ENCODE measurements around the gene CRYBG3. TPM values are rescaled to one million over a fixed set of nuclear protein-coding genes. Genes with fewer than 3 reads are reported as not detected.

The CRYBG3 gene
- total and polyA plus RNA-seq, 2 donors (not counting 1 experiment from before 2014, with no cell fraction given) = 8.7 to 29.9 TPM

DNA sequence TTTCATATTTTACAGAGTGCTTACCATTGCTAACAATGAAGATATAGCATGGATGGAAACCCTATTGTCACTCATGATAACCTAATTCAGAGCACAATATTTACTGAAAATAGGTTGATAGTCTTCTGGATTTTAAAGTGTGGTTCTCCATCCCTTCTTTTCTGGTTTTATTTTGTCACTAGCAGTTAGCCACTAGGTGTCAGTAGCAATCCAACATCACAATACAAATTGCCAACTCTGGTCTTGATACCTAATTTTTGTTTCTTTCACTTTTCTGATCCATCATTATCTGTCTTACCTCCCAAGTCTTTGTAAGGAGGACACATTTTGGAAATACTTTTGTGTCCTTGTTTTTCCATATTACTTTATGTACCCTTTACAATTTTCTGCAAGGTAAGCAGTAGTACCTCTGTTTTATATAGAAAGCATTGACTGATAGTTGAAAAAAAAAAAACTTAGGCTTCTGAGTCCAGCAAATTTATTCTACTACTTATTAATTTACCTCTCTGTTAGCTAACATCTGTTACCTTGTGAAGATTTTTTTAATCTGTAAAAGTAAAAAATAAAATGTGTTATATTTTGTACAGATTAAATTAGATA, 28.3 kb upstream of the CRYBG3 start:
- Histone ChIP-seq H3K27ac (ENCODE audit: insufficient read depth, low read length) (no peak overlapping the region), H3K4me3 (replicated peaks in 1 of 4; ENCODE audit: control extremely low read depth in 1 of 4, insufficient read depth in 1 of 4, low read depth in 3 of 4, low read length in 4 of 4) (no peak overlapping the region), H3K9me3 (ENCODE audit: control insufficient read depth, insufficient read depth, low read depth, low read length) (no peaks in the 10 kb centered on the region), H3K4me2 (ENCODE audit: extremely low read depth, insufficient read depth, low read length) (no peak overlapping the region), H3K9ac (ENCODE audit: insufficient read depth, low read length) (no peak overlapping the region), H3K36me3 (ENCODE audit: control insufficient read depth, insufficient read depth, low read length) (no peaks in the 10 kb centered on the region), H4K20me1 (ENCODE audit: control insufficient read depth, extremely low read depth, insufficient read depth, low read length) (no peaks in the 10 kb centered on the region), H3K79me2 (ENCODE audit: control insufficient read depth, insufficient read depth, low read length) (no peaks in the 10 kb centered on the region), H3K4me1 (ENCODE audit: control insufficient read depth, extremely low read depth, insufficient read depth, low read length) (no peaks in the 10 kb centered on the region), H3K27me3 (ENCODE audit: control insufficient read depth, insufficient read depth, low read length) (no peaks in the 10 kb centered on the region), H2AFZ (ENCODE audit: low read length) (no peak overlapping the region)
- DNase-seq (ENCODE audit: low read depth in 2 of 2) = peak; percentile 40 to 75
- TF ChIP-seq EZH2 (IDR thresholded peaks at IDR 0.05; ENCODE audit: low read length, missing control alignments) = no peak
- TF ChIP-seq CTCF (conservative IDR thresholded peaks at IDR 0.05 in 1 of 2, IDR thresholded peaks at IDR 0.05 in 1 of 2; ENCODE audit: low read depth in 1 of 2, low read length in 2 of 2) = peak; percentile 78 to 80

DNA sequence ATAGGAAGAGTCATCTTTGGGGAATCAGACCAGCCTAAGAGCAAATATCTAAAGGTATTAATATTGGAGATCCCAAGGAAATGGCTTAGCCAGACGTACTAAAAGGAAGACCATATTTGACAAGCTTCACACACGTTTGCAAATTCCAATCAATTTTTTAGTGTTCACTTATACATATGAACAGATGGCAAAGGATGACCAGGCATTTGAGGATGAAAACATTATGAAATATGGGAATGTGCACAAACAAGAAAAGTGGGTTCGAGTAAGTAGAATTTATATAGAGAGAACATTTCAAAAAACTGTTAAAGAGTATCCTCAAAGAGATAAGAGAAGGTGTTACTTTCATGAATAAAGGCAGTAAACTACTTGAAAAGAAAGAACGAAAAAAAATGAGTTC, 25.9 kb upstream of the CRYBG3 start:
- Histone ChIP-seq H3K79me2 (ENCODE audit: control insufficient read depth, insufficient read depth, low read length) (no peaks in the 10 kb centered on the region), H3K4me1 (ENCODE audit: control insufficient read depth, extremely low read depth, insufficient read depth, low read length) (no peaks in the 10 kb centered on the region), H4K20me1 (ENCODE audit: control insufficient read depth, extremely low read depth, insufficient read depth, low read length) (no peaks in the 10 kb centered on the region), H3K9me3 (ENCODE audit: control insufficient read depth, insufficient read depth, low read depth, low read length) (no peaks in the 10 kb centered on the region), H3K27ac (ENCODE audit: insufficient read depth, low read length) (no peak overlapping the region), H3K4me2 (ENCODE audit: extremely low read depth, insufficient read depth, low read length) (no peak overlapping the region), H3K36me3 (ENCODE audit: control insufficient read depth, insufficient read depth, low read length) (no peaks in the 10 kb centered on the region), H3K4me3 (replicated peaks in 1 of 4; ENCODE audit: control extremely low read depth in 1 of 4, insufficient read depth in 1 of 4, low read depth in 3 of 4, low read length in 4 of 4) (no peak overlapping the region), H3K9ac (ENCODE audit: insufficient read depth, low read length) (no peak overlapping the region), H3K27me3 (ENCODE audit: control insufficient read depth, insufficient read depth, low read length) (no peaks in the 10 kb centered on the region), H2AFZ (ENCODE audit: low read length) (no peak overlapping the region)
- no peak for DNase-seq (ENCODE audit: low read depth in 2 of 2)
- no peak for TF ChIP-seq CTCF (conservative IDR thresholded peaks at IDR 0.05 in 1 of 2, IDR thresholded peaks at IDR 0.05 in 1 of 2; ENCODE audit: low read depth in 1 of 2, low read length in 2 of 2)
- TF ChIP-seq EZH2 (IDR thresholded peaks at IDR 0.05; ENCODE audit: low read length, missing control alignments) = no peak

DNA sequence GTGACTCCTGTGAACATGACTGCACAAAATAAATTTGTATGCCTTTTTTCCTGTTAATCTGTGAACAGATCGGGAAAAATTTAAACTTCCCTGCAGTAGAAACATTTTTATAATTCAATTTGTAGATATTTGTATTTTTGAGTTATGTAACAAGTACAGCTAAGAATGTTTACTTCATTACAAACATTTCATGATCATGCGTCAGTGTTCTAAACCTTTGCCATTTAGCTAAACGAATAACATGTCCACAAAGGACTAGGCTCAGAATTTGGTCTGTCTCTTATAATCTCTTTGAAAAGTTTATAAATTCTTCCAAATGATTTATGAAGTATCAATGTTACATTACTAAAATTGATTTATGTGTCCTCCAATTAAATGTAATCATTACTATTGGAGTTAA, 17.3 kb upstream of the CRYBG3 start:
- H2AFZ ChIP-seq (ENCODE audit: low read length) = no peak overlapping the region
- H3K4me2 ChIP-seq (ENCODE audit: extremely low read depth, insufficient read depth, low read length) = no peak overlapping the region
- H3K27me3 ChIP-seq (ENCODE audit: control insufficient read depth, insufficient read depth, low read length) = no peaks in the 10 kb centered on the region
- no peaks in the 10 kb centered on the region for H3K4me1 ChIP-seq (ENCODE audit: control insufficient read depth, extremely low read depth, insufficient read depth, low read length)
- peak in 1 of 2 donors; percentile 50 for DNase-seq (ENCODE audit: low read depth in 2 of 2)
- no peak overlapping the region for H3K4me3 ChIP-seq (replicated peaks in 1 of 4; ENCODE audit: control extremely low read depth in 1 of 4, insufficient read depth in 1 of 4, low read depth in 3 of 4, low read length in 4 of 4)
- H3K9me3 ChIP-seq (ENCODE audit: control insufficient read depth, insufficient read depth, low read depth, low read length) = no peaks in the 10 kb centered on the region
- no peak overlapping the region for H3K27ac ChIP-seq (ENCODE audit: insufficient read depth, low read length)
- H3K36me3 ChIP-seq (ENCODE audit: control insufficient read depth, insufficient read depth, low read length) = no peaks in the 10 kb centered on the region
- no peaks in the 10 kb centered on the region for H3K79me2 ChIP-seq (ENCODE audit: control insufficient read depth, insufficient read depth, low read length)
- H3K9ac ChIP-seq (ENCODE audit: insufficient read depth, low read length) = no peak overlapping the region
- no peaks in the 10 kb centered on the region for H4K20me1 ChIP-seq (ENCODE audit: control insufficient read depth, extremely low read depth, insufficient read depth, low read length)
- TF ChIP-seq EZH2 (IDR thresholded peaks at IDR 0.05; ENCODE audit: low read length, missing control alignments) (no peak), CTCF (conservative IDR thresholded peaks at IDR 0.05 in 1 of 2, IDR thresholded peaks at IDR 0.05 in 1 of 2; ENCODE audit: low read depth in 1 of 2, low read length in 2 of 2) (no peak)

All from fibroblast of lung (primary cell).